ENCODE measurements around the gene DPYSL3.

DPYSL3 gene

GRCh38 chr5:147432323-147432722 is 77.5 kb downstream of the DPYSL3 start:
- no peak overlapping the region for H3K4me3 ChIP-seq (ENCODE audit: low read depth in 1 of 2, low read length in 2 of 2)
- H3K9me3 ChIP-seq (ENCODE audit: control insufficient read depth in 1 of 2, low read length in 2 of 2): no peaks in the 10 kb centered on the region
- H3K36me3 ChIP-seq (ENCODE audit: control insufficient read depth in 1 of 2, insufficient read depth in 2 of 2, low read length in 2 of 2): no peaks in the 10 kb centered on the region
- no peaks in the 10 kb centered on the region for H3K27me3 ChIP-seq (ENCODE audit: low read depth, low read length)
- H3K4me1 ChIP-seq (ENCODE audit: control insufficient read depth in 1 of 2, insufficient read depth in 2 of 2, low read length in 2 of 2): peaks cover 12 to 68% of the 10 kb centered on the region in 2 donors
- no peak overlapping the region for H3K27ac ChIP-seq (ENCODE audit: low read length)

DNA sequence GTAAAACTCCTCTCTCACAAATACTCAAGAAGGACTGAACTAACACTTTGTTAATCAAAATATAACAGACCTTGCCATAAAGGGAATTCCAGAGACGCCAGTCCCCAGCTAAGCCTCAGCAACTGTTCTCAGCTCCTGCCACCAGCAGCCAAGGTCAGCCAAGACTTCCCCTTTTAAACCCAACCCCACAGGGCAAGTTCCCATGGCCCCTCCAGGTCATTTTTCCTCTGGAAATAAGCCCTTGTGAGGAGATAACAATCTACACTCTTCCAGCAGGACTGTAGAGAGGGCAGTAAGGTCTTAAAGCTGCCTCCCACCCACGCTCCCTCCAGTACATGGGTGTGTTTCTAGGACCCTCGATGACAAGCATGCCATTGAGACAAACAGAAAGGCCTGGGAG is 78.3 kb downstream of the DPYSL3 start:
- H3K27ac ChIP-seq (ENCODE audit: low read length): no peak overlapping the region
- H3K36me3 ChIP-seq (ENCODE audit: control insufficient read depth in 1 of 2, insufficient read depth in 2 of 2, low read length in 2 of 2): no peaks in the 10 kb centered on the region
- peaks cover 17 to 69% of the 10 kb centered on the region in 2 donors for H3K4me1 ChIP-seq (ENCODE audit: control insufficient read depth in 1 of 2, insufficient read depth in 2 of 2, low read length in 2 of 2)
- H3K4me3 ChIP-seq (ENCODE audit: low read depth in 1 of 2, low read length in 2 of 2): no peak overlapping the region
- H3K27me3 ChIP-seq (ENCODE audit: low read depth, low read length): no peaks in the 10 kb centered on the region
- no peaks in the 10 kb centered on the region for H3K9me3 ChIP-seq (ENCODE audit: control insufficient read depth in 1 of 2, low read length in 2 of 2)

DNA sequence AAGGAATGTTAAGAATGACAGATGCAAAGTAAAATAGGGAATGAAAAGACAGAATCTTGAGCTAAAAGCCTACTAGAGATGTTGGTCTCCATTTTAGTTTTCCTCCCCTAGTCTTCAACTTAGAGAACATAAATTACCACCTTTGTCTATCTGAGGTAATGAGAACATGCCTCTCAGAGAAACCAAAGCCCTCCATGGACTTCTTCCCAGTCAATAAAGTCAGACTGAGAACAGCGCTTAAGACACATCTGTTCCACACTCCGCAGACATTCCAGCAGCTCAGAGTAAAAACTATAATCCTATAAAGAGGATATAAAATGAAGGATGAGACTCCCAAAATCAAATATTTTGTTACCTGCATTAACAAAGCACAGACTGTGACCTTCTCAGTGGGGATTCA is 79.2 kb downstream of the DPYSL3 start:
- Histone ChIP-seq H3K4me3 (ENCODE audit: low read depth in 1 of 2, low read length in 2 of 2) (no peak overlapping the region), H3K27ac (ENCODE audit: low read length) (no peak overlapping the region), H3K36me3 (ENCODE audit: control insufficient read depth in 1 of 2, insufficient read depth in 2 of 2, low read length in 2 of 2) (no peaks in the 10 kb centered on the region), H3K27me3 (ENCODE audit: low read depth, low read length) (no peaks in the 10 kb centered on the region), H3K9me3 (ENCODE audit: control insufficient read depth in 1 of 2, low read length in 2 of 2) (no peaks in the 10 kb centered on the region), H3K4me1 (ENCODE audit: control insufficient read depth in 1 of 2, insufficient read depth in 2 of 2, low read length in 2 of 2) (peaks cover 17 to 63% of the 10 kb centered on the region in 2 donors)

DNA sequence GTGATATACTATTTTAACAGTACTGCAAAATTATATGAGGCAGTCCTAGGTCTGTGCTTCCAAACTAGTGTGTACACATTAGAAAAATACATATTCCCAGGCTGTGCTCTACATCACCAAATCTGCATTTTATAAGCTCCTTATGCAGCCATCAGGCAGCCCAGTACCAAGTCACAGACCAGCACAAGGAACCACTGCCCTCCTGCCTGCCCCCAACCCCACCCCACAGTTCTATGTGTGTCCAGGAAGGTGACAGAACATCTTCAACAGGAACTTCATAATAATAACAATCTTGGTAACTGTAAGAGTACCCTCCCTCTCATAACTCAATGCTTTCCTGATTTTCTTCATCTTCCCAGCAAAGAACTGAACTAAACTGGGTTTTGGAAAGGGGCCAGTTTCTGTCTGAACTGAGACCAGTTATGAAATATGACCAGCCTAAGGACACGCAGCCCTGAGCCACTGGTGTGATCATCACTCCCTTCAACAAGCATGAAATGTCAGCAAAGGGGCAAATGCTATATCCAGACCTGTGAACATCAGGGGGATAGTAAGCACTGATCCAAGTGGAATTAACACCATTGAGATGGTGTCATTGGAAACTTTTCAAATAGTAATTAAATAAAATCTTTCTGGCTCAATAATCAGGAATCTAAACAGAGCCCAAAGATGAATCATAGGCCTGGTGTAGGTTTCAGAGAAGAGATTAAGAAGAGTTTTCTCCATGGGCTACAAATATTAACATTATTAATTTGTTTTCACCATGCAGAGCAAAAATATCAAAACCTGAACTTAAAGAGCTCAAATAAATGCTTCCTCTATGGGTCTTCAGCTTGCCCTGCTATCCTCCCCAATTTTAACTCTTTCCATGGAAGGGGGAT is 82.1 kb downstream of the DPYSL3 start:
- Histone ChIP-seq H3K27me3 (ENCODE audit: low read depth, low read length) (no peaks in the 10 kb centered on the region), H3K4me1 (ENCODE audit: control insufficient read depth in 1 of 2, insufficient read depth in 2 of 2, low read length in 2 of 2) (peaks cover 17 to 52% of the 10 kb centered on the region in 2 donors), H3K9me3 (ENCODE audit: control insufficient read depth in 1 of 2, low read length in 2 of 2) (no peaks in the 10 kb centered on the region), H3K27ac (ENCODE audit: low read length) (peak overlapping the region; percentile 2), H3K36me3 (ENCODE audit: control insufficient read depth in 1 of 2, insufficient read depth in 2 of 2, low read length in 2 of 2) (peaks cover 0 to 6% of the 10 kb centered on the region in 2 donors), H3K4me3 (ENCODE audit: low read depth in 1 of 2, low read length in 2 of 2) (no peak overlapping the region)

DNA sequence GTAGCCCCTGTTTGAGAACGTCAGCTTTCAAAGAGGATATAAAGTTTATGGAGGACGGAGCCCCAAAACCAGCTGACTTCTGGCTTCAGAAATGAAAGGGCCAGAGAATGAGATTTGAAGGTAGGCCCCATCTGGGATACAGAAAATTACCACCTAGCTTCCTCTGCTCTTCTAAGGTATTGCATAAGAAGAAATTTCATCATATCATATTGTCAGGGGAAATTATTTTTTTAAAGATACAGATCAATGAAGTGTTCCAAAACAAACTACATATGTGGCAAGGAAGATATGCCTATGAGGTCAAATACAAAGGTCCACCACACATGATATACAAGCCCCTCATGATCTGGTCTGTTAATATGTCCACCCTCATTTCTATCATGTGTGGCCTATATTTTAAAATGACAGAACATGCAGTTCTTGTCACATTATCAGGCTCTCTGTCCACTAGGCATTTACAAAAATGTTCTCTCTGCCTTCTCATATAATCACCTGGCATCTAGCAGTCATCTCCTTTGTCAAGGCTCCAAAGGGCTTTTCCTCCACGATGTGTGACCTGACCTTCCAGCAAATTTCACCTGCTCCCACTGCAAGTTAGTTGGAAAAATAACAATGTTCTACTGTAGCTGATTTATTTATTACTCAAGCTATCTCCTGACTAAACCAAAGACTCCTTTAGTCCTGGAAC is 83.1 kb downstream of the DPYSL3 start:
- Histone ChIP-seq H3K27ac (ENCODE audit: low read length) (peak overlapping the region; percentile 2), H3K4me1 (ENCODE audit: control insufficient read depth in 1 of 2, insufficient read depth in 2 of 2, low read length in 2 of 2) (peaks cover 17 to 42% of the 10 kb centered on the region in 2 donors), H3K36me3 (ENCODE audit: control insufficient read depth in 1 of 2, insufficient read depth in 2 of 2, low read length in 2 of 2) (peaks cover 0 to 6% of the 10 kb centered on the region in 2 donors), H3K27me3 (ENCODE audit: low read depth, low read length) (no peaks in the 10 kb centered on the region), H3K9me3 (ENCODE audit: control insufficient read depth in 1 of 2, low read length in 2 of 2) (no peaks in the 10 kb centered on the region), H3K4me3 (ENCODE audit: low read depth in 1 of 2, low read length in 2 of 2) (no peak overlapping the region)

DNA sequence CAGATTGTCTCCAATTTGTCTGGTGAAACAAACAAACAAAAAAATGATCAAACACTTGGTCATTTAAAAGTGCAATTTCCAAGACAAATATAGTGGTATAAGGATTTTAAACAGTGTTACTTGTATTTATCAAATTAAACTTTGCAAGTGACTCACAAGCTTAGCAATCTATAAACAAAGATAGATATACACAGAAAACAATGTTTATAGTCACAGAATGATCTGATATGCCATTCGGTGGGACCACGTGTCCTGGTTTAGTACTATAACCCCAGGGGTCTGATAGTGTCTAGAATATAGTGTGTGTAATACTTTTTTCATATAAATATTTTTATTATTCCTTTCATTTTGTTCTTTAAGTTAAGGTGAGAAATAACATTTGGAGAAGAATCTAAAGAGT is 91.3 kb downstream of the DPYSL3 start:
- Histone ChIP-seq H3K4me1 (ENCODE audit: control insufficient read depth in 1 of 2, insufficient read depth in 2 of 2, low read length in 2 of 2) (peaks cover 11 to 30% of the 10 kb centered on the region in 2 donors), H3K27me3 (ENCODE audit: low read depth, low read length) (no peaks in the 10 kb centered on the region), H3K9me3 (ENCODE audit: control insufficient read depth in 1 of 2, low read length in 2 of 2) (no peaks in the 10 kb centered on the region), H3K4me3 (ENCODE audit: low read depth in 1 of 2, low read length in 2 of 2) (no peak overlapping the region), H3K27ac (ENCODE audit: low read length) (peak overlapping the region; percentile 66), H3K36me3 (ENCODE audit: control insufficient read depth in 1 of 2, insufficient read depth in 2 of 2, low read length in 2 of 2) (peaks cover 8 to 19% of the 10 kb centered on the region in 2 donors)

DNA sequence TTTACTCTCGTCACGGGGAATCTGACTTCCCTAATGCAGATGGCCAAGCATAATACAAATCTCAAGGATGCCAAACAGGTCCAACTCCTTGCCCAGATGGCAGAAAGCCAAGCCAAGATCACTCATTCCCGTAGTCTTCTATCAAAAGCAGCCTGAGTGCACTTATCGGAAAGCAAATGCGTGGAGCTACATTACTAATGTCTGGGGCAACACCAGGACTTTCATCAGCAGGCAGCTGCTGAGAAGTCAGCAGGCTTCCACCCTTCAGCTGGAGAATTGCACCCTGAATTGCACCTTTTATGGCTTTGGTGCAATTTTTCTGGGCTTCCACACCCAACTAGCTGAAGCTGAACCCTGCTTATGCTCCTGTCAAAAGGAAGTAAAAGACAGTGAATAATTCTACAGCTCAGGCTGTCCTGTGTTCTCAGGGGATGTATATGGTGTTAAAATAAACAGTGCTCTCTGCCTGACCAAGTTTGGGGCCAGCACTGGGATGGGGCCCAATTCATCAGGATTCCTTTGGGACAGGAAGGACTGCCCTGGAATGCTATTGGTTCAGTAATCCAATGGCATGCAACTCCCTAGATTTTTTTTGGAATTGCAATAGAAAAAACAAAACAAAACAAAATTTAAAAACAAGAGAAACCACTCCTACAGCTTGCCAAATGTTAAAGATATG is 92.6 kb downstream of the DPYSL3 start:
- Histone ChIP-seq H3K27me3 (ENCODE audit: low read depth, low read length) (no peaks in the 10 kb centered on the region), H3K36me3 (ENCODE audit: control insufficient read depth in 1 of 2, insufficient read depth in 2 of 2, low read length in 2 of 2) (peaks cover 9 to 20% of the 10 kb centered on the region in 2 donors), H3K27ac (ENCODE audit: low read length) (peak overlapping the region; percentile 66), H3K4me3 (ENCODE audit: low read depth in 1 of 2, low read length in 2 of 2) (peak overlapping the region in 1 of 2 donors; percentile 20), H3K9me3 (ENCODE audit: control insufficient read depth in 1 of 2, low read length in 2 of 2) (no peaks in the 10 kb centered on the region), H3K4me1 (ENCODE audit: control insufficient read depth in 1 of 2, insufficient read depth in 2 of 2, low read length in 2 of 2) (peaks cover 11 to 39% of the 10 kb centered on the region in 2 donors)

DNA sequence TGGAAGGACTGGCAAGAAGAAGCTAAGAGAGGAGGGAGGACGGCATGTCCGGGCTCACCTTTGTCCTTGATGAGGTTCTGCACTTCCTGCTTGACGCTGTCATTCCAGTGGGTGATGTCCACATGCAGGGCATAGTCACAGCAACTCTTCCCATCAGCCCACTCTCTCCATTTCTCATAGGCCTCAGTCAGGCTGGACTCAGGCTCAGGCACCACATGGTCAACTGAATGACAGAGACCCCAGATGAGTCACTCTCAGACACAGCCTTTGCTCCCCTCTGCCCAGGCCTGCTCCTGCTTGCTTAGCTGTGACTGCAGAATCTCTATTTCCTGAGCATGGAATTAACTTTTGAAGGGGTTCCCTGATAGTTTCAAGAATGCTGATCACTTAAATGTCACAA is 94.2 kb downstream of the DPYSL3 start:
- Histone ChIP-seq H3K4me1 (ENCODE audit: control insufficient read depth in 1 of 2, insufficient read depth in 2 of 2, low read length in 2 of 2) (peaks cover 19 to 41% of the 10 kb centered on the region in 2 donors), H3K4me3 (ENCODE audit: low read depth in 1 of 2, low read length in 2 of 2) (no peak overlapping the region), H3K27me3 (ENCODE audit: low read depth, low read length) (no peaks in the 10 kb centered on the region), H3K9me3 (ENCODE audit: control insufficient read depth in 1 of 2, low read length in 2 of 2) (no peaks in the 10 kb centered on the region), H3K36me3 (ENCODE audit: control insufficient read depth in 1 of 2, insufficient read depth in 2 of 2, low read length in 2 of 2) (peaks cover 15 to 20% of the 10 kb centered on the region in 2 donors), H3K27ac (ENCODE audit: low read length) (no peak overlapping the region)

DNA sequence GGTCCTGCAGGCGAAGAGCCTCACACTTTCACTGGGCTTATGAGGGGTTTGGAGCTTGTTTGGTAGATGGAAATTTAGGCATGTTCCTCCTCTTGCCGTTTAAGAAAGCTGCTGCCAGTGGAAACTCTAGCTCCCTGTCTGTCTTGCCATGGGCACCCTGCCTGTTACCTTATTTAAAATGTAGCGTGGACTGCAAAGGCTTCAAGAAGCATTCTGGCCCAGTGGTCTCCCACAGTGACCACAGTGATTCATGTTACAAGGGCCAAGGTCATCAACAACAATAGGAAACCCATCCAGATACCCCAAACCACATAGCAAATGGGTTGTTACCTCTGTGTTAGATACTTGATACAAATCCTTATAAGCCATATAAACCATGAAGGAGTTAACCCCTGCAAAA is 96.6 kb downstream of the DPYSL3 start:
- Histone ChIP-seq H3K36me3 (ENCODE audit: control insufficient read depth in 1 of 2, insufficient read depth in 2 of 2, low read length in 2 of 2) (peaks cover 19 to 22% of the 10 kb centered on the region in 2 donors), H3K27ac (ENCODE audit: low read length) (no peak overlapping the region), H3K4me3 (ENCODE audit: low read depth in 1 of 2, low read length in 2 of 2) (no peak overlapping the region), H3K9me3 (ENCODE audit: control insufficient read depth in 1 of 2, low read length in 2 of 2) (no peaks in the 10 kb centered on the region), H3K4me1 (ENCODE audit: control insufficient read depth in 1 of 2, insufficient read depth in 2 of 2, low read length in 2 of 2) (peaks cover 19 to 46% of the 10 kb centered on the region in 2 donors), H3K27me3 (ENCODE audit: low read depth, low read length) (no peaks in the 10 kb centered on the region)

DNA sequence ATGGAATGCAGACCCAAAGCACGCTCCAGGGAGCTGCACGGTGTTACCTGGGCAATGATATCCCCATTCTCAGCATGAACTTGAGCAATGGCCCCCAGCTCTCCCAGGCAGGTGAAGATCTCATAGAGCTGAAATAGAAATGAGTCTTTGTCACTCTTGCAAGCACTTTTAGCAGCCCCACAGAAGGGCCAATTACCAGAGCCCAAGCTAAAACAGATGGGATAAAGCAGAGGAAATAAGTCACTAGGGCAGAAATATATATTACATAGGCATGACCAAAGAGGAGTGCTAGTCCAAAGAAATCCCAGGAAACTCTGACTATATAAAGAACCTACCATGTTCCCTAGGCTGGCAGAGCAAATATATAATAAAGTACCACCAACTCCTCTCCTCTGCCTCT is 97.3 kb downstream of the DPYSL3 start:
- H3K4me3 ChIP-seq (ENCODE audit: low read depth in 1 of 2, low read length in 2 of 2): no peak overlapping the region
- peaks cover 13 to 39% of the 10 kb centered on the region in 2 donors for H3K4me1 ChIP-seq (ENCODE audit: control insufficient read depth in 1 of 2, insufficient read depth in 2 of 2, low read length in 2 of 2)
- peak overlapping the region; percentile 42 for H3K27ac ChIP-seq (ENCODE audit: low read length)
- peaks cover 24 to 27% of the 10 kb centered on the region in 2 donors for H3K36me3 ChIP-seq (ENCODE audit: control insufficient read depth in 1 of 2, insufficient read depth in 2 of 2, low read length in 2 of 2)
- no peaks in the 10 kb centered on the region for H3K27me3 ChIP-seq (ENCODE audit: low read depth, low read length)
- no peaks in the 10 kb centered on the region for H3K9me3 ChIP-seq (ENCODE audit: control insufficient read depth in 1 of 2, low read length in 2 of 2)
